Liver (tissue), 9 donors: ENCODE results near the gene NT5M. TPM values are rescaled to one million over a fixed set of nuclear protein-coding genes. Genes with fewer than 3 reads are reported as not detected.

Experiments
- DNase-seq: peaks from one replicate; pipeline ENCODE4 v3.0.0-alpha.2; 2017; ENCODE audit warnings: low spot score
- H3K27ac ChIP-seq, 2 donors: one replicate each; pipeline ENCODE4 v1.7.0; 2013; ENCODE audit warnings: inconsistent platforms in 2 of 2, low read length in 2 of 2, control low read depth in 1 of 2, low read depth in 1 of 2, mild to moderate bottlenecking in 1 of 2
- H3K27me3 ChIP-seq, 4 donors: one replicate each; pipeline versions ENCODE4 v1.6.1 to v1.7.0; 2013; ENCODE audit warnings: low read length in 3 of 4, inconsistent platforms in 1 of 4, mild to moderate bottlenecking in 1 of 4, moderate library complexity in 1 of 4; ENCODE audit not compliant: control insufficient read depth in 4 of 4, insufficient read depth in 4 of 4
- H3K36me3 ChIP-seq, 4 donors: one replicate each; pipeline versions ENCODE4 v1.6.1 to v1.7.0; 2013; ENCODE audit warnings: low read length in 3 of 4, mild to moderate bottlenecking in 3 of 4, low read depth in 1 of 4, moderate library complexity in 1 of 4; ENCODE audit not compliant: control insufficient read depth in 4 of 4, insufficient read depth in 3 of 4
- H3K4me1 ChIP-seq, 4 donors: one replicate each; pipeline versions ENCODE4 v1.6.1 to v1.7.0; 2013; ENCODE audit warnings: low read length in 3 of 4, mild to moderate bottlenecking in 3 of 4, moderate library complexity in 1 of 4; ENCODE audit not compliant: control insufficient read depth in 4 of 4, insufficient read depth in 4 of 4
- H3K4me3 ChIP-seq, 3 donors: one replicate each; pipeline versions ENCODE4 v1.6.1 to v1.7.0; 2013; ENCODE audit warnings: low read length in 3 of 3, control low read depth in 1 of 3, low read depth in 1 of 3, mild to moderate bottlenecking in 1 of 3
- H3K9ac ChIP-seq, 2 donors: one replicate each; pipeline ENCODE4 v1.7.0; 2013; ENCODE audit warnings: low read length in 2 of 2, mild to moderate bottlenecking in 2 of 2, moderate library complexity in 2 of 2, control low read depth in 1 of 2, low read depth in 1 of 2
- H3K9me3 ChIP-seq, 4 donors: one replicate each; pipeline versions ENCODE4 v1.6.1 to v1.7.0; 2013; ENCODE audit warnings: low read length in 3 of 4; ENCODE audit not compliant: control insufficient read depth in 4 of 4
- ATF3 ChIP-seq: IDR thresholded peaks from 2 replicates; pipeline ENCODE4 v1.6.1; 2016; ENCODE audit warnings: antibody characterized with exemption
- CTCF ChIP-seq: fragments of 150-350 bp; IDR thresholded peaks from 2 replicates; pipeline ENCODE4 v1.5.1; 2017; ENCODE audit warnings: improper control_type of control experiment, low read depth, low read length; ENCODE audit not compliant: missing input control
- EGR1 ChIP-seq, 2 donors: IDR thresholded peaks; 2 replicates each; pipeline ENCODE4 v1.6.1; 2016 to 2018; ENCODE audit warnings: antibody characterized with exemption in 2 of 2, low read depth in 2 of 2
- FOXA1 ChIP-seq: IDR thresholded peaks from 2 replicates; pipeline ENCODE4 v1.6.1; 2016; ENCODE audit warnings: antibody characterized with exemption
- FOXA2 ChIP-seq: IDR thresholded peaks from 2 replicates; pipeline ENCODE4 v1.6.1; 2016; ENCODE audit warnings: antibody characterized with exemption
- GABPA ChIP-seq, 2 donors: IDR thresholded peaks in 1 of 2; conservative IDR thresholded peaks in 1 of 2; 2 replicates each; pipeline ENCODE4 v1.6.1; 2016; ENCODE audit warnings: antibody characterized with exemption in 2 of 2, mild to moderate bottlenecking in 1 of 2, moderate library complexity in 1 of 2
- HNF4A ChIP-seq, 2 donors: conservative IDR thresholded peaks; 2 replicates each; pipeline ENCODE4 v1.6.1; 2016; ENCODE audit warnings: antibody characterized with exemption in 2 of 2, mild to moderate bottlenecking in 2 of 2
- JUND ChIP-seq, 2 donors: IDR thresholded peaks; 2 replicates each; pipeline ENCODE4 v1.6.1; 2016; ENCODE audit warnings: antibody characterized with exemption in 2 of 2
- NR2F2 ChIP-seq: IDR thresholded peaks from 2 replicates; pipeline ENCODE4 v1.6.1; 2016; ENCODE audit warnings: antibody characterized with exemption
- RAD21 ChIP-seq, 2 donors: IDR thresholded peaks; 2 replicates each; pipeline ENCODE4 v1.6.1; 2016; ENCODE audit warnings: antibody characterized with exemption in 2 of 2, mild to moderate bottlenecking in 2 of 2
- SP1 ChIP-seq: IDR thresholded peaks from 2 replicates; pipeline ENCODE4 v1.6.1; 2018; ENCODE audit warnings: antibody characterized with exemption, mild to moderate bottlenecking
- YY1 ChIP-seq: IDR thresholded peaks from 2 replicates; pipeline ENCODE4 v1.6.1; 2016; ENCODE audit warnings: antibody characterized with exemption, mild to moderate bottlenecking
- ZBTB33 ChIP-seq: IDR thresholded peaks from 2 replicates; pipeline ENCODE4 v1.6.1; 2016; ENCODE audit warnings: antibody characterized with exemption
- WGBS: extraction: QIAGEN DNeasy Blood & Tissue Kit; methylation state at CpG from one replicate; pipeline ENCODE4 v1.1.7; 2013; 5-methylcytosine and 5-hydroxymethylcytosine counted together
- polyA plus RNA-seq, 2 donors: library from polyadenylated mRNA; stranded (reverse) in 1 of 2; unstranded in 1 of 2; fragments of 200-250 nt in 1 of 2; fragments of >200 nt in 1 of 2; fragmentation: Nextera tagmentation in 1 of 2; extraction: Ambion mirVana in 1 of 2; gene quantifications; one replicate each; pipeline versions ENCODE4 v1.2.1 to v1.2.3, GENCODE V29; 2013 to 2015
- total RNA-seq, 2 donors: library from RNA; depleted of rRNA; stranded (reverse); fragments of >200 nt; gene quantifications; one replicate each; pipeline ENCODE4 v1.2.3, GENCODE V29; 2014
- donor health status: healthy.
- donor health status: healthy.
- donor health status: healthy.
- donor health status: healthy.
- donor health status: healthy.

The NT5M gene
- total and polyA plus RNA-seq, 4 donors: 0.42 to 7.9 (median 0.66) TPM

GRCh38 chr17:17313350-17313991 lies 10.3 kb downstream of the NT5M start:
- 51% methylated on average over 12 of the region's 12 CpGs for WGBS
- Histone ChIP-seq H3K9ac (no peak overlapping the region), H3K27me3 (no peaks in the 10 kb centered on the region), H3K4me3 (no peak overlapping the region), H3K4me1 (no peaks in the 10 kb centered on the region), H3K36me3 (no peaks in the 10 kb centered on the region), H3K9me3 (no peaks in the 10 kb centered on the region), H3K27ac (no peak overlapping the region)
- DNase-seq: peak; percentile 54
- TF ChIP-seq CTCF (peak; percentile 71), RAD21 (IDR thresholded peaks at IDR 0.05) (peak; percentile 83 to 85), FOXA1 (no peak), YY1 (peak; percentile 21)

GRCh38 chr17:17314501-17315071 lies 11.4 kb downstream of the NT5M start:
- Histone ChIP-seq H3K9me3 (no peaks in the 10 kb centered on the region), H3K4me3 (no peak overlapping the region), H3K4me1 (no peaks in the 10 kb centered on the region), H3K36me3 (no peaks in the 10 kb centered on the region), H3K27me3 (no peaks in the 10 kb centered on the region), H3K9ac (no peak overlapping the region), H3K27ac (no peak overlapping the region)
- 60% methylated on average over 5 of the region's 5 CpGs for WGBS
- no peak for DNase-seq
- TF ChIP-seq NR2F2 (peak; percentile 41), ATF3 (no peak)

- no peak for TF ChIP-seq HNF4A (conservative IDR thresholded peaks at IDR 0.05)
- no peak for TF ChIP-seq ZBTB33
- TF ChIP-seq NR2F2: no peak
- no peak for TF ChIP-seq FOXA2
- no peak for TF ChIP-seq EGR1 (IDR thresholded peaks at IDR 0.05; ENCODE audit: low read depth in 2 of 2)
- TF ChIP-seq JUND (IDR thresholded peaks at IDR 0.05): no peak
- no peak for TF ChIP-seq GABPA (IDR thresholded peaks at IDR 0.05 in 1 of 2, conservative IDR thresholded peaks at IDR 0.05 in 1 of 2)
- no peak for TF ChIP-seq SP1
- TF ChIP-seq RAD21 (IDR thresholded peaks at IDR 0.05): no peak
- TF ChIP-seq ATF3: no peak
- no peak for TF ChIP-seq YY1
- no peak for TF ChIP-seq FOXA1
- H3K36me3 ChIP-seq: no peaks in the 10 kb centered on the region
- H3K27ac ChIP-seq: no peak overlapping the region
- H3K9ac ChIP-seq: no peak overlapping the region
- no peak for DNase-seq
- no peaks in the 10 kb centered on the region for H3K9me3 ChIP-seq
- no peak overlapping the region for H3K4me3 ChIP-seq
- H3K27me3 ChIP-seq: no peaks in the 10 kb centered on the region
- no peaks in the 10 kb centered on the region for H3K4me1 ChIP-seq
- WGBS: 87% methylated on average over 6 of the region's 6 CpGs
Observed at GRCh38 chr17:17315142-17315821, 12.1 kb downstream of the NT5M start.
